Choroid plexus epithelial cell (primary cell): ENCODE data around the gene PSMB7.

Experiments used
- DNase-seq: peaks from one replicate; pipeline ENCODE4 v3.0.0-alpha.2; 2010; ENCODE audit warnings: low read depth
- H3K4me3 ChIP-seq: 2 replicates; pipeline ENCODE4 v1.5.1; 2011; ENCODE audit warnings: low read depth, mild to moderate bottlenecking, control low read depth, low read length, moderate library complexity
- TF ChIP-seq, protein P1 (sequence below): conservative IDR thresholded peaks from 2 replicates; pipeline ENCODE4 v1.5.1; 2011; ENCODE audit warnings: low read depth, mild to moderate bottlenecking, control low read depth, inconsistent platforms, low read length, moderate library complexity

PSMB7 gene

DNA sequence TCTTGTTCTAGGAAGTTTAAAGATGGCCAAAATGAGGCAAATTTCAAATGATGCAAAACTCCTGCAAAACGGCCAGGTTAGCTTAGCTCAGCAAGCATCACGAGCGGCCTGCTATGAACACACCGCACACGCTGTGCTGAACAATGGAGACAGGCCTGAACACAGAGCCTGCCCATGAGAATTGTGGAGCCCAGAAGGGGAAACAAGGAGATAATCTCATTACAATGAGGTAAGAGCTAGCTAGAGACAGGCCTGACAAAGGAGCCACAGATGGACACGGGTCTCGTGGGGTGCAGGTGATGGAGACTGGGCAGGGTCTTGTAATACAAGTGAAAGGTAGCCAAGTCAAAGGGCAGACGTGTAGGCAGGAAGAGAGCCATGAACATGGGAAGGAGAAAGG lies 50.2 kb downstream of the PSMB7 start:
- H3K4me3 ChIP-seq = no peak overlapping the region
- TF ChIP-seq, protein P1, sequence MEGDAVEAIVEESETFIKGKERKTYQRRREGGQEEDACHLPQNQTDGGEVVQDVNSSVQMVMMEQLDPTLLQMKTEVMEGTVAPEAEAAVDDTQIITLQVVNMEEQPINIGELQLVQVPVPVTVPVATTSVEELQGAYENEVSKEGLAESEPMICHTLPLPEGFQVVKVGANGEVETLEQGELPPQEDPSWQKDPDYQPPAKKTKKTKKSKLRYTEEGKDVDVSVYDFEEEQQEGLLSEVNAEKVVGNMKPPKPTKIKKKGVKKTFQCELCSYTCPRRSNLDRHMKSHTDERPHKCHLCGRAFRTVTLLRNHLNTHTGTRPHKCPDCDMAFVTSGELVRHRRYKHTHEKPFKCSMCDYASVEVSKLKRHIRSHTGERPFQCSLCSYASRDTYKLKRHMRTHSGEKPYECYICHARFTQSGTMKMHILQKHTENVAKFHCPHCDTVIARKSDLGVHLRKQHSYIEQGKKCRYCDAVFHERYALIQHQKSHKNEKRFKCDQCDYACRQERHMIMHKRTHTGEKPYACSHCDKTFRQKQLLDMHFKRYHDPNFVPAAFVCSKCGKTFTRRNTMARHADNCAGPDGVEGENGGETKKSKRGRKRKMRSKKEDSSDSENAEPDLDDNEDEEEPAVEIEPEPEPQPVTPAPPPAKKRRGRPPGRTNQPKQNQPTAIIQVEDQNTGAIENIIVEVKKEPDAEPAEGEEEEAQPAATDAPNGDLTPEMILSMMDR = no peak
- no peak for DNase-seq

DNA sequence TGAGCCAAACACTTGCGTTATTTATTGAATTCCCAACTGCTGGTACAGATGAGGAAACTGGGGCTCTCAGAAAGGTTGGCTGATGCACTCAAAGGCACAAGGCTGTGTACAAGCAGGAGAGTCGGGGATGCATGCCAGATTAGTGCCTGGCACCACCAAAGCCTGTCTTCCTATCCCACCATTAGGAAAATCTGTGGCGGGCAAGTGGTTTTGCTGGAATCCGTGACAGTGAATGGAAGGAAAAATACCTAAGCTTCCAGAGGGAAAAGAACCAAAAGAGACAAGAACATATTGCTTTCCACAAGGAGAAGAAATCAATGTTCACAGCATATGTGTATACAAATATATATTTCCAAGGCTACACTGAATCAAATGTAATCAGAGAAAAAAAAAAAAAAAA lies 51.1 kb downstream of the PSMB7 start:
- TF ChIP-seq, protein P1 = no peak
- DNase-seq = no peak
- H3K4me3 ChIP-seq = no peak overlapping the region

- TF ChIP-seq, protein P1 = no peak
- no peak overlapping the region for H3K4me3 ChIP-seq
- no peak for DNase-seq
Observed at GRCh38 chr9:124363326-124364096, 51.7 kb downstream of the PSMB7 start.

DNA sequence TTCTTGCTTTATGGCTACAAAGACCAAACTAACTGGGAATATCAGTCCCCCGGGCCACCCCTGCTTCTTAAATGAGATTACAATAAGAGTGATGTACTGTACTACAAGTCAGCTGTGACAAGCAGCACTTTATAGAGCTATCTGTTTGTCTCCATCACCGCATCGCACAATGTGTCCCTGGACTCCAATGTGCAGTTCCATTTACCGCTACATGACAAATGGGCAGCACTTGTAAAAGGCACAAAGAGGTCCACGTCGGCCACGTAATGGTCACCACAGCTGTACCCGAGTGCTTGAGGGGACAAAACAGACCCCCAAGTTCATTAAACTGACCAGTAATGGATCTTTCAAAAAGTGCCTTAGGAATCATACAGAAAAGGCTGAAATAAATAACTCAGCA lies 54.1 kb downstream of the PSMB7 start:
- no peak overlapping the region for H3K4me3 ChIP-seq
- TF ChIP-seq, protein P1 = no peak
- DNase-seq = no peak

DNA sequence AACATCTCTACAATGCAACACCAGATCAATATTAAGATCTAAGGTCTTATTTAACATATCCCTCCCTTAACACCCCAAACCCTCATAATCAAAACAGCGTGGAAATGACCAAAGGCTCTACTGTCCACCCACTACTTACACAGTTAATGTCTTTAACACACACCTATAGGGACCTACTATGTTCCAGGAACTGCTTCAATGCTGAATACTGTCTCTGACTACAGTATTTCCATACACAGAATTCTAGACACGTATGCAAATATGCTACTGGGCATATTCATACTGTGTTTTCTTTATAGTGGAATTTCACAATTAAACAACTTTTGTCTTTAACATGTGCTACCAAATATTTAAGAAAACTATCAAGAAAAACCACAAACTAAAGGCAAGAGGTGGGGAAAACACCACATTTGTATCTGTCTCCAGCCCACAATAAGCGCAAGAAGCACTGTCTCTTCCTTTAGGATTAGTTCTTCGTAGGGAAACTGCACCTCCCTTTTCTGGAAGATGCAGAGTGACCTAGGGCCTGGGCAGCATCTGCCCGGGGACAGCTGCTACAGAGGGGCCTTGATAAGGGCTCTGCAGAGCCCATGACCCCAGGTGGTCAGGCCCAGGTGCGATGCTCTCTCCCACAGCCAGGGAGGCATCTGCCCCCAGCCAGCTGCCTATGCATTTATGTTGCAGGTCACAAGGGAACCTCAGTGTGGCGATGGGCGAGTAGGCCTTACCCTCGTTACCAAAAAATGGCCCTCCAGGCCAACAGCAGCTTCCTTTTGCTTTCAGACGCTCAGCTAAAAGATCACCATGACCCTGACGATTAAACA lies 55.2 kb downstream of the PSMB7 start:
- TF ChIP-seq, protein P1 = no peak
- H3K4me3 ChIP-seq = no peak overlapping the region
- no peak for DNase-seq

DNA sequence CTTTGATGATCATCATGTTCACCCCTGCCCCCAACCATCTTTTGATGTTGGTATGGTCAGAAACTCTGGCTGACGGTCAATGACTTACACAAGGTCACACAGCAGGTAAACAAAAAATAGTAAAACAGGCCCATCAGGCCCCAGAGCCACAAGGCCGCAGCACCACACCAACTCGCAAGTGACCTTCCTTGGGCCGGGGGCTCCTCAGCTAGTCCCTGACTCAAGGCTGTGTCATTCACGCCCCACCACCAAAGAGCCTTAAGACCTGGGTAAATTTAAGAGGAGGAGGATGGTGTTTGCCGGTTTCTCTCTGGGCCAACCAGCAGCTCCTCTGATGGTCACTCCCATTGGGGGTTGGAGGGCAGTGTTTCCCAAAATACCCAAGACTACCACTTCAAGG lies 55.8 kb downstream of the PSMB7 start:
- no peak for DNase-seq
- TF ChIP-seq, protein P1 = no peak
- no peak overlapping the region for H3K4me3 ChIP-seq
